Peyer's patch (tissue), 4 donors: Measurements from ENCODE around the gene PPP4R4.

Experiments used
- POLR2A ChIP-seq, 2 donors: fragments of 450-650 bp; IDR thresholded peaks; one replicate each; pipeline ENCODE4 v1.5.1; 2017; ENCODE audit warnings: antibody characterized with exemption in 2 of 2, mild to moderate bottlenecking in 2 of 2, moderate library complexity in 2 of 2
- TF ChIP-seq, protein P1 (sequence below), 6 experiments: fragments of 450-650 bp in 4 of 6; fragments of 200-600 bp in 2 of 6; sonication (generic) in 1 of 6; IDR thresholded peaks; one replicate each; pipeline ENCODE4 v1.5.1; 2017 to 2019; ENCODE audit warnings: antibody characterized with exemption in 6 of 6, mild to moderate bottlenecking in 3 of 6, moderate library complexity in 1 of 6

DNA sequence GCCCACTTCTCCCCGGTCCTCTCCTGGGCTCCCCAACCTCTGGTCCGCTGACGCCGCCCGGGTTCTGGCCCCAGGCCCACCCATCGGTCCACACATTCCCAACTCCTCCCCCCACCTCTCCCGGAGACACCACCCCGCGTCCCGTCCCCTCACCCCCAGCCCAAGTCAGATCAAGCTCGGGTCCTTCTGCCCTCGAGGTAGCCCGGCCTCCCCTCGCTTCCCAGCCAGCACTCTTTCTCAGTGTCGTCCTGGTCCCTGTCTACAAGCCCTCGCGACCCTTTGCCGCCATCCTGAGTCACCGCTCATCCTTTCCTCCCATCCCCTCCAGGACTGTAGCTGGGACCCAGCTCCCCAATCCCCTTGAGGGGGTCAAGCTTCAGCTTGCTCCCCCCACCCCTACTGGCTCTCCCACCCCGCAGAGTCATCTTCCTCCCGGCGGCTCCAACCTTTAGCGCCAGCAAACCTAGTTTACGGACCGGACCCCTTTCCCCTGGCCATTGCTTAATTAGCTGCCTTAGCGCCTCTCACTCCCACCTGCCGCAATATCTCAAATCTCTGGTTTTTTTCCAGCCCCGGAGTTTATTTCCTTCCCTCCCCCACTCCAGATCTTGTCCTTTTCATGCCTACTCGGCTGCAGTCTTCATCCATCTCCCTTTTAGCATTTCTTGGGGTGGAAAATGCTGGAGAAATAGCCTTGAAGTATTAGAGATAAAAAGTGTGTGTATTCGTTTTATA is 1.1 kb downstream of the PPP4R4 start:
- TF ChIP-seq, protein P1, sequence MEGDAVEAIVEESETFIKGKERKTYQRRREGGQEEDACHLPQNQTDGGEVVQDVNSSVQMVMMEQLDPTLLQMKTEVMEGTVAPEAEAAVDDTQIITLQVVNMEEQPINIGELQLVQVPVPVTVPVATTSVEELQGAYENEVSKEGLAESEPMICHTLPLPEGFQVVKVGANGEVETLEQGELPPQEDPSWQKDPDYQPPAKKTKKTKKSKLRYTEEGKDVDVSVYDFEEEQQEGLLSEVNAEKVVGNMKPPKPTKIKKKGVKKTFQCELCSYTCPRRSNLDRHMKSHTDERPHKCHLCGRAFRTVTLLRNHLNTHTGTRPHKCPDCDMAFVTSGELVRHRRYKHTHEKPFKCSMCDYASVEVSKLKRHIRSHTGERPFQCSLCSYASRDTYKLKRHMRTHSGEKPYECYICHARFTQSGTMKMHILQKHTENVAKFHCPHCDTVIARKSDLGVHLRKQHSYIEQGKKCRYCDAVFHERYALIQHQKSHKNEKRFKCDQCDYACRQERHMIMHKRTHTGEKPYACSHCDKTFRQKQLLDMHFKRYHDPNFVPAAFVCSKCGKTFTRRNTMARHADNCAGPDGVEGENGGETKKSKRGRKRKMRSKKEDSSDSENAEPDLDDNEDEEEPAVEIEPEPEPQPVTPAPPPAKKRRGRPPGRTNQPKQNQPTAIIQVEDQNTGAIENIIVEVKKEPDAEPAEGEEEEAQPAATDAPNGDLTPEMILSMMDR (IDR thresholded peaks at IDR 0.05) = no peak
- TF ChIP-seq POLR2A (IDR thresholded peaks at IDR 0.05) = no peak
